Activated CD8-positive, alpha-beta memory T cell treated with anti-CD3 and anti-CD28 coated beads, Interleukin-2, amount 50 U/mL, for 48 hours (primary cell): ENCODE data around the gene DDIT3.
A peak's percentile ranks its signal among the peaks of the same experiment; 100 is the strongest.
"Not testable (repeated sequence)": the region's sequence is repeated elsewhere in the genome, so short reads cannot be mapped to it uniquely, and the experiment has no call there.

ENCODE experiments used
- DNase-seq: peaks from one replicate; pipeline ENCODE4 v3.0.0-alpha.2; 2020

The DDIT3 gene

DNA sequence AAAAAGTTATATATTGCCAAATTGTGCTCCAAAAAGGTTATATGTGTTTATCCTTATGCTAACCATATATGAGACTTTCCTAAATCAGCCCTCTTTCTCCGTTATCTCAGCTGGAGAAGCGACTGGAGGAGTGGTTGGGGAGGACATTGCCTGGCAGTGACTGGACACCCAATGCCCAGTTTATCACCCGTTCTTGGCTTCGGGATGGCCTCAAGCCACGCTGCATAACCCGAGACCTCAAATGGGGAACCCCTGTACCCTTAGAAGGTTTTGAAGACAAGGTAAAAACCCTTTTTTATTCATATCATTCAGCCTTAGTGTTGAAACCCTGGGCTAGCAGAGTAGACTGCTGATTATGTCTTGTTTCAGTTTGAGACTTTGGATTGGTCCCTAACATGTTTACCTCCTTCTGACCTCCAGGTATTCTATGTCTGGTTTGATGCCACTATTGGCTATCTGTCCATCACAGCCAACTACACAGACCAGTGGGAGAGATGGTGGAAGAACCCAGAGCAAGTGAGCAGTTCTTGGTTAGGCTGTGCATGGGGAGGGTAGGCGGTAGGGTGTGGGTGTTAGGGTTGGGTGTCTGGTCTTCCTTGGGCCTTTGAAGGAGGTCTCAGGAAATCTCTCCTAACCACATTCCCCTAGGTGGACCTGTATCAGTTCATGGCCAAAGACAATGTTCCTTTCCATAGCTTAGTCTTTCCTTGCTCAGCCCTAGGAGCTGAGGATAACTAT, 8.6 kb downstream of the DDIT3 start:
- DNase-seq, result no peak

- no peak for DNase-seq
Observed at GRCh38 chr12:57511161-57511560, 9.2 kb downstream of the DDIT3 start.

DNA sequence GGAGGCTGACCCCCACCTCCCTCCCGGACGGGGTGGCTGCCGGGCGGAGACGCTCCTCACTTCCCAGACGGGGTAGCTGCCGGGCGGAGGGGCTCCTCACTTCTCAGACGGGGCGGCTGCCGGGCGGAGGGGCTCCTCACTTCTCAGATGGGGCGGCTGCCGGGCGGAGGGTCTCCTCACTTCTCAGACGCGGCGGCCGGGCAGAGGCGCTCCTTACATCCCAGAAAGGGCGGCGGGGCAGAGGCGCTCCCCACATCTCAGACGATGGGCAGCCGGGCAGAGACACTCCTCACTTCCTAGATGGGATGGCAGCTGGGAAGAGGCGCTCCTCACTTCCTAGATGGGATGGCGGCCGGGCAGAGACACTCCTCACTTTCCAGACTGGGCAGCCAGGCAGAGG, 12.5 kb downstream of the DDIT3 start:
- not testable (repeated sequence) for DNase-seq

- DNase-seq, result not testable (repeated sequence)
Observed at GRCh38 chr12:57506541-57506940, 13.8 kb downstream of the DDIT3 start.

- DNase-seq, result not testable (repeated sequence)
Observed at GRCh38 chr12:57502311-57502969, 17.9 kb downstream of the DDIT3 start.

- DNase-seq, result no peak
Observed at GRCh38 chr12:57500213-57500612, 20.1 kb downstream of the DDIT3 start.

DNA sequence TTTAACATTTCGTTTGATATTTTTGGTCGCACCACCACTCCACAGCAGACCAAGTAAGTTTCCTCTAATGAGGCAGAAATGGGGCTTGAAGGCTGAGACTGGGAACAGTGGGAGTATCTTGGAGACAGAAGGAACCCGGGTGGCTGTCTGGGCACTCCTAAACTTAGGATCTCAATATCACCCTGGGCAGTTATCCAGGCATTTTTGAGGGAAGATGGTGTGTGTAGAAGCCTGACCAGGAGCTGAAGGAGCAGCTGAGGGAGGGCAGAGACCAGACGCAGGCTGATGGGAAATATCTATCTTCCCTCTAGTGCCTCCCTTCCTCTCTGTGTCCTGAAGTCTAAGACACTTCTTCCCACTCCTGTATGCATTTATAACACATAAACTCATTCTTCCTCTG, 21.7 kb downstream of the DDIT3 start:
- DNase-seq, result no peak

GRCh38 chr12:57498132-57498502, 22.2 kb downstream of the DDIT3 start:
- no peak for DNase-seq

GRCh38 chr12:57497223-57498131, 22.8 kb downstream of the DDIT3 start:
- no peak for DNase-seq

- DNase-seq, result no peak
Observed at GRCh38 chr12:57496822-57497221, 23.5 kb downstream of the DDIT3 start.

GRCh38 chr12:57495051-57495701, 25.1 kb downstream of the DDIT3 start:
- DNase-seq, result not testable (repeated sequence)

- DNase-seq, result no peak
Observed at GRCh38 chr12:57491393-57492280, 28.7 kb downstream of the DDIT3 start.

- no peak for DNase-seq
Observed at GRCh38 chr12:57490126-57490525, 30.2 kb downstream of the DDIT3 start.

- no peak for DNase-seq
Observed at GRCh38 chr12:57489157-57489641, 31.1 kb downstream of the DDIT3 start.

DNA sequence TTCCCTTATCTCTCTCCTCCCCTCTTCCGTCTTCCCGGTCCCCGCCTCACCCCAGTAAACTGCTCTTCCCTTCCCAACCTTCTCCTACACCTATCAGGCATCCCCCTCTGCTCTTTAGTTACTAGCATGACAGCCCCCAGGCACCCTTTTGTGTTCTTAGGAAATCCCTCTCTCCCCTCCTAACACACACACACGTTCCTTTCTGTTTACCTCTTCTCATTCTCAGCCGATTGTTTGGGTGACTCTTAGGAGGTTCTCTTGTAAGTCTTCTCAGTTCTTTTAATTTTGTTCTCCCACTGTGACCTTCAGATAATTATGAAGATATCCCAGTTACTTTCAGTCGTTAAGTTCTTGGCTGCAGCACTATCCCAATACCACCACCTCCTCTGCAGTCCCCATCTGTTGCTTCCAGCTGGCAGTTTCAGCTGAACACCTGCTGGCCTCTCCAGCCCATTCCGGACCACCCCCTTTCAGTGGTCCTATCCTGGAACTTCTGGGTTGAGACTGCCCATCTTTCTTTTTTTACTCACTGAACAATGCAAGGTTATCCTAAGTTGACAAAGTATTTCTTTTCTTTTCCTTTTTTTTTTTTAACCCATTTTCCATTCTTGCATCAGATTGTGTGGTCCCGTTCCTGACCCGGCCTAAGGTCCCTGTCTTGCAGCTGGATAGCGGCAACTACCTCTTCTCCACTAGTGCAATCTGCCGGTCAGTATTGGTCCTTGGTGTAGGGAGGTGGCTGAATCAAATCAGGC, 31.7 kb downstream of the DDIT3 start:
- no peak for DNase-seq

GRCh38 chr12:57487597-57488401, 32.5 kb downstream of the DDIT3 start, which contains the start of gene MARS1:
MARS1 (plus strand) TSS chr12:57488068; CDS start chr12:57488091, 23 bp downstream.
- DNase-seq, result peak; percentile 92

DNA sequence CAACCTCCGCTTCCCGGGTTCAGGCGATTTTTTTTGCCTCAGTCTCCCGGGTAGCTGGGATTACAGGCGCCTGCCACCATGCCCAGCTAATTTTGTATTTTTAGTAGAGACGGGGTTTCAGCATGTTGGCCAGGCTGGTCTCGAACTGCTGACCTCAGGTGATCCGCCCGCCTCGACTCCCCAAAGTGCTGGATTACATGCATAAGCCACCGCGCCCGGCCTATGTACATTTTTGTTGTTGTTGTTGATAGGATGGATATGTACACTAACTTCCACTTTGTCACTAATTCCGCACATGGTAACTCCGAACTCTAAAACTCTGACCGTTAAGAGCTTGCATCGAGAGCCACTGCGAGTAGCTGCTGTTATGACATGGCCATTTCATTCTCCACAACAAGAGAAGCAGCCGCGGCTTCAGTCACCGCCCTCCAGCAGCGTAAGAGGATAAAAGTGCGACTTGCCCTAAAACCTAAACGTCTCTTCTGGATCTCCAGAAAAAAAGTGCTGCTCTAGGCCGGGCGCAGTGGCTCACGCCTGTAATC, 33.2 kb downstream of the DDIT3 start:
- DNase-seq, result no peak

DNA sequence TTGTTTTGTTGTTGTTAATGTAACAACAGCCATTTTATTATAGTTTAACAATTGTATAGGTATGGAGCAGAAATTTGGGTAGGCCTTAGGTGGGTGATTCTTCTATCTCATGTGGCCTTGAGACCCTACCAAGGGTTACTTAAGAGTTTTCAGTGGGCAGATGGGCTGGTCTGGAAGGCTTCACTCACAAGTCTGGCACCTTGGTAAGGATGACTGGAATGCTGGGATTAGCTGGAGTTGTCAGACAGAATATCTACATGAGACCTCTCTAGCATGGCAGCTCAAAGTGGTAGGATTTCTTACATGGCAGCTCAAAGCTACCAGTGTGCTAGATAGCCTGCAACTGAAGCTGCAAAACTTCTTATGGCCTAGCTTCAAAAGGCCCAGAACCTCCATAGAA, 34.6 kb downstream of the DDIT3 start:
- no peak for DNase-seq

DNA sequence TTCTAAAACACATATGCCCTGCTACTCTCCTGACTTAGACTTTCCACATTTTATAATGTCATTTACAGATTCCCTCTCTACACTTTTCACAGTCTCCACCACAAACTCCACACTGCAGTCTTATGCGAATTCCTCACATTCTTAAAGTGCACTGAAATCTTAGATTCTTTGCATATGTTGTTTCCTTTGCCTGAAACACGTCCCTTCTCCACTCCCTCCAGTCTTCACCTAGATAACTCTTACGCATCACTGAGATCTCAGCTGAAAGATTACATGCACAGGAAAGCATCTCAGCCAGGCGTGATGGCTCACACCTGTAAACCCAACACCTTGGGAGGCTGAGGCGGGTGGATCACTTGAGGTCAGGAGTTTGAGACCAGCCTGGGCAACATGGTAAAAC, 36.8 kb downstream of the DDIT3 start:
- no peak for DNase-seq

- DNase-seq, result no peak
Observed at GRCh38 chr12:57481671-57482070, 38.6 kb downstream of the DDIT3 start.
